H1 (cell line): ENCODE results near the gene METTL8. TPM values are rescaled to one million over a fixed set of nuclear protein-coding genes. Genes with fewer than 3 reads are reported as not detected.
"Not testable (repeated sequence)": the region's sequence is repeated elsewhere in the genome, so short reads cannot be mapped to it uniquely, and the experiment has no call there.

Experiments
- CTCF ChIA-PET: fragments of 300-600 bp; sonication (Branson Sonifier 250); formaldehyde crosslinking; loops from one replicate; lab custom pipeline; 2021; ENCODE audit not compliant: partially characterized antibody; lab: Charles Lee
- POLR2A ChIA-PET: fragments of 300-600 bp; sonication (Branson Sonifier 250); formaldehyde crosslinking; loops from one replicate; lab custom pipeline; 2021; ENCODE audit warnings: inconsistent platforms; ENCODE audit not compliant: partially characterized antibody; lab: Charles Lee
- DNase-seq, 2 experiments: peaks; one replicate each; pipeline versions ENCODE4 v3.0.0 to v3.0.0-alpha.2; 2010 to 2022; ENCODE audit warnings: low spot score in 2 of 2, low read depth in 1 of 2, mixed read lengths in 1 of 2
- FAIRE-seq: peaks from 2 replicates; lab custom pipeline; 2011; peaks lifted over from hg19 to GRCh38; lab: Jason Lieb, UNC
- H2AFZ ChIP-seq: 2 replicates; pipeline ENCODE4 v1.8.1; 2012; ENCODE audit warnings: low read length, inconsistent platforms
- H2AK5ac ChIP-seq: 2 replicates; pipeline ENCODE4 v1.6.1; 2013; ENCODE audit warnings: low read depth, low read length
- H2BK120ac ChIP-seq: replicated peaks from 2 replicates; pipeline ENCODE3; 2013; ENCODE audit warnings: low read depth, low read length, inconsistent platforms
- H2BK12ac ChIP-seq: 2 replicates; pipeline ENCODE4 v1.6.1; 2013; ENCODE audit warnings: low read depth, low read length
- H2BK15ac ChIP-seq: 2 replicates; pipeline ENCODE4 v1.6.1; 2013; ENCODE audit warnings: low read length
- H2BK20ac ChIP-seq: 2 replicates; pipeline ENCODE4 v1.6.1; 2013; ENCODE audit warnings: low read length
- H2BK5ac ChIP-seq: 2 replicates; pipeline ENCODE4 v1.6.1; 2013; ENCODE audit warnings: low read depth, low read length
- H3K14ac ChIP-seq: 2 replicates; pipeline ENCODE4 v1.6.1; 2013; ENCODE audit warnings: inconsistent platforms; ENCODE audit not compliant: insufficient read length
- H3K18ac ChIP-seq: 2 replicates; pipeline ENCODE4 v1.6.1; 2013; ENCODE audit warnings: low read length; ENCODE audit errors: extremely low read depth
- H3K23ac ChIP-seq: 2 replicates; pipeline ENCODE4 v1.6.1; 2013; ENCODE audit warnings: inconsistent platforms; ENCODE audit not compliant: insufficient read length
- H3K23me2 ChIP-seq: 2 replicates; pipeline ENCODE4 v1.6.1; 2013; ENCODE audit warnings: low read depth, low read length
- H3K27ac ChIP-seq: 2 replicates; pipeline ENCODE4 v1.6.1; 2011; ENCODE audit warnings: low read depth, low read length, inconsistent platforms
- H3K27me3 ChIP-seq, 4 experiments: replicated peaks in 1 of 4; 1 replicate in 1 of 4; 2 replicates in 3 of 4; pipeline versions ENCODE4 v1.6.1 to v1.8.1; 2011 to 2013; ENCODE audit warnings: low read length in 3 of 4, mild to moderate bottlenecking in 3 of 4, inconsistent platforms in 2 of 4, mixed read lengths in 2 of 4, moderate library complexity in 1 of 4; ENCODE audit not compliant: control insufficient read depth in 3 of 4, insufficient read depth in 3 of 4; ENCODE audit errors: extremely low read depth in 1 of 4
- H3K36me3 ChIP-seq, 4 experiments: 2 replicates each; pipeline versions ENCODE4 v1.6.1 to v1.8.1; 2011 to 2013; ENCODE audit warnings: mild to moderate bottlenecking in 4 of 4, low read length in 3 of 4, moderate library complexity in 2 of 4, control low read depth in 1 of 4, inconsistent platforms in 1 of 4; ENCODE audit not compliant: insufficient read depth in 4 of 4, control insufficient read depth in 2 of 4
- H3K4ac ChIP-seq: replicated peaks from 2 replicates; pipeline ENCODE3; 2013; ENCODE audit warnings: low read length, low read depth, mixed read lengths, inconsistent platforms; ENCODE audit not compliant: insufficient read length
- H3K4me1 ChIP-seq, 4 experiments: replicated peaks in 1 of 4; 1 replicate in 1 of 4; 2 replicates in 3 of 4; pipeline versions ENCODE4 v1.6.1 to v1.8.1; 2011 to 2013; ENCODE audit warnings: low read length in 3 of 4, inconsistent platforms in 2 of 4, mixed read lengths in 1 of 4; ENCODE audit not compliant: insufficient read depth in 4 of 4, control insufficient read depth in 3 of 4
- H3K4me2 ChIP-seq, 2 experiments: 2 replicates each; pipeline versions ENCODE4 v1.6.1 to v1.8.1; 2011 to 2013; ENCODE audit warnings: low read depth in 2 of 2, low read length in 2 of 2, control low read depth in 1 of 2, inconsistent platforms in 1 of 2, mild to moderate bottlenecking in 1 of 2; ENCODE audit not compliant: insufficient read depth in 1 of 2
- H3K4me3 ChIP-seq, 4 experiments: fragments of 200-600, 300-600 bp in 1 of 4; sonication (generic), shearing (Covaris generic), sonication (Bioruptor Twin) in 1 of 4; 2 replicates each; pipeline versions ENCODE4 v1.5.1 to v1.8.1; 2011 to 2016; ENCODE audit warnings: low read length in 4 of 4, low read depth in 3 of 4, control low read depth in 2 of 4, inconsistent platforms in 2 of 4, mild to moderate bottlenecking in 2 of 4, mixed read lengths in 1 of 4, moderate library complexity in 1 of 4; ENCODE audit not compliant: insufficient read depth in 2 of 4; ENCODE audit errors: extremely low read depth in 1 of 4
- H3K56ac ChIP-seq: replicated peaks from 2 replicates; pipeline ENCODE3; 2013; ENCODE audit warnings: low read depth, mild to moderate bottlenecking, mixed read lengths, low read length, inconsistent platforms; ENCODE audit not compliant: insufficient read length
- H3K79me1 ChIP-seq: 2 replicates; pipeline ENCODE4 v1.6.1; 2013; ENCODE audit warnings: low read depth, low read length, control low read depth
- H3K79me2 ChIP-seq, 2 experiments: 2 replicates each; pipeline versions ENCODE4 v1.6.1 to v1.8.1; 2012 to 2013; ENCODE audit warnings: low read length in 2 of 2, mild to moderate bottlenecking in 2 of 2, inconsistent platforms in 1 of 2; ENCODE audit not compliant: insufficient read depth in 2 of 2, control insufficient read depth in 1 of 2
- H3K9ac ChIP-seq, 4 experiments: replicated peaks in 1 of 4; 1 replicate in 1 of 4; 2 replicates in 3 of 4; pipeline versions ENCODE4 v1.6.1 to v1.8.1; 2011 to 2013; ENCODE audit warnings: low read depth in 3 of 4, low read length in 3 of 4, control low read depth in 2 of 4, mild to moderate bottlenecking in 2 of 4, moderate library complexity in 2 of 4, inconsistent platforms in 1 of 4; ENCODE audit errors: extremely low read depth in 1 of 4
- H3K9me3 ChIP-seq, 2 experiments: 2 replicates each; pipeline versions ENCODE4 v1.6.1 to v1.8.1; 2012 to 2013; ENCODE audit warnings: mild to moderate bottlenecking in 2 of 2, moderate library complexity in 2 of 2, control low read depth in 1 of 2, inconsistent platforms in 1 of 2, low read depth in 1 of 2, low read length in 1 of 2, mixed read lengths in 1 of 2; ENCODE audit not compliant: insufficient read depth in 2 of 2
- H4K20me1 ChIP-seq, 2 experiments: replicated peaks in 1 of 2; 2 replicates each; pipeline versions ENCODE3 to v1.8.1; 2011 to 2013; ENCODE audit warnings: inconsistent platforms in 2 of 2, low read length in 2 of 2, mild to moderate bottlenecking in 1 of 2; ENCODE audit not compliant: insufficient read depth in 2 of 2, control insufficient read depth in 1 of 2
- H4K5ac ChIP-seq: 2 replicates; pipeline ENCODE4 v1.6.1; 2013; ENCODE audit warnings: low read length, low read depth, mixed read lengths, inconsistent platforms; ENCODE audit not compliant: insufficient read length
- H4K8ac ChIP-seq: 2 replicates; pipeline ENCODE4 v1.8.0; 2013; ENCODE audit warnings: mild to moderate bottlenecking, moderate library complexity, low read length, inconsistent platforms; ENCODE audit not compliant: insufficient read depth; ENCODE audit errors: extremely low read depth
- H4K91ac ChIP-seq: replicated peaks from 2 replicates; pipeline ENCODE3; 2013; ENCODE audit warnings: low read length, mixed read lengths, inconsistent platforms; ENCODE audit not compliant: insufficient read length
- polyA plus RNA-seq, 7 experiments: library from polyadenylated mRNA; depleted of rRNA in 3 of 7; stranded (reverse) in 5 of 7; unstranded in 2 of 7; fragments of >200 nt in 5 of 7; fragments of 200-250 nt in 2 of 7; gene quantifications; 1 replicate in 5 of 7; 2 replicates in 1 of 7; 4 replicates in 1 of 7; pipeline versions ENCODE4 v1.2.1 to v1.2.3, GENCODE V29; 2011 to 2013; ENCODE audit warnings: missing spikeins in 2 of 7, mixed read lengths in 2 of 7
- total RNA-seq: library from RNA; stranded (reverse); fragmentation: NEBNext Ultra II Directional; extraction: Animal tissue kit (Norgen Biotek cat#: 25700); gene quantifications from 2 replicates; pipeline ENCODE4 v1.2.1, GENCODE V29; 2021

Gene METTL8
- total and polyA plus RNA-seq, 2 of the 8 experiments (the other 6 are each of a cell fraction or from before 2014, with no cell fraction given): 17.6 to 79.7 TPM

DNA sequence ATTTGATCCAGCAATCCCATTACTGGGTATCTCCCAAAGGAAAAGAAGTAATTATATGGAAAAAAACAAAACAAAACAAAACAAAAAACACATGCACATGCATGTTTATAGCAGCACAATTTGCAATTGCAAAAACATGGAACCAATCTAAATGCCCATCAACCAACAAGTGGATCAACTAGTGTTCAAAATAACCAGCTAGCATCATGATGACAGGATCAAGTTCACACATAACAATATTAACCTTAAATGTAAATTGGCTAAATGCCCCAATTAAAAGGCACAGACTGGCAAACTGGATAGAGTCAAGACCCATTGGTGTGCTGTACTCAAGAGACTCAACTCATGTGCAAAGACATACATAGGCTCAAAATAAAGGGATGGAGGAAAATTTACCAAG, 55.9 kb downstream of the METTL8 start:
- CTCF ChIA-PET, H4K20me1 ChIP-seq, POLR2A ChIA-PET, H2BK12ac ChIP-seq, H3K4me2 ChIP-seq, H3K14ac ChIP-seq, H3K27ac ChIP-seq, H3K27me3 ChIP-seq, H2BK5ac ChIP-seq, H3K23ac ChIP-seq, H3K56ac ChIP-seq, H4K5ac ChIP-seq, H3K9me3 ChIP-seq, H4K91ac ChIP-seq, H2AK5ac ChIP-seq, H3K4ac ChIP-seq, H2BK20ac ChIP-seq, H3K79me1 ChIP-seq, H2BK120ac ChIP-seq, H3K4me3 ChIP-seq, DNase-seq, H3K23me2 ChIP-seq, H3K4me1 ChIP-seq, H2AFZ ChIP-seq, FAIRE-seq, H3K9ac ChIP-seq, H3K18ac ChIP-seq, H4K8ac ChIP-seq, H3K36me3 ChIP-seq, H2BK15ac ChIP-seq: not testable (repeated sequence)
- H3K79me2 ChIP-seq: peaks cover 0 to 53% of the 10 kb centered on the region in 2 experiments; a peak in 2 of 4 replicates
